B cell (primary cell): Measurements from ENCODE around the gene AP3S1. TPM values are rescaled to one million over a fixed set of nuclear protein-coding genes. Genes with fewer than 3 reads are reported as not detected.

ENCODE experiments used
- ATAC-seq: fragments of 200-7000 bp; cut with Tn5 transposase; one replicate; pipeline ENCODE4 v1.10.0; 2021; ENCODE audit warnings: low read depth, mild to moderate bottlenecking, moderate number of reproducible peaks, moderate library complexity
- CTCF ChIA-PET: fragments of 350-600 bp; sonication (Branson Sonifier 250); formaldehyde crosslinking; loops from one replicate; lab custom pipeline; 2021; ENCODE audit warnings: antibody characterized with exemption, inconsistent platforms; lab: Charles Lee
- POLR2A ChIA-PET: fragments of 350-600 bp; sonication (Branson Sonifier 250); formaldehyde crosslinking; loops from one replicate; lab custom pipeline; 2021; ENCODE audit warnings: antibody characterized with exemption; lab: Charles Lee
- DNase-seq: peaks from one replicate; pipeline ENCODE4 v3.0.0; 2013
- H2AFZ ChIP-seq: 2 replicates; pipeline ENCODE4 v1.6.1; 2012; ENCODE audit warnings: mild to moderate bottlenecking, low read depth, low read length; ENCODE audit not compliant: insufficient read depth, poor library complexity, severe bottlenecking
- H3K27ac ChIP-seq, 2 donors: 1 replicate in 1 of 2; 2 replicates in 1 of 2; pipeline ENCODE4 v1.5.1; 2012 to 2013; ENCODE audit warnings: low read length in 2 of 2, mild to moderate bottlenecking in 2 of 2, moderate library complexity in 1 of 2
- H3K27me3 ChIP-seq, 4 experiments: fragments of 200-600 bp in 1 of 4; sonication (generic) in 1 of 4; replicated peaks in 1 of 4; 1 replicate in 2 of 4; 2 replicates in 2 of 4; pipeline versions ENCODE4 v1.6.1 to v1.7.0; 2013 to 2016; ENCODE audit warnings: low read length in 3 of 4, mild to moderate bottlenecking in 2 of 4, mixed read lengths in 1 of 4, moderate library complexity in 1 of 4; ENCODE audit not compliant: insufficient read depth in 4 of 4, control insufficient read depth in 3 of 4; ENCODE audit errors: control extremely low read depth in 1 of 4
- H3K36me3 ChIP-seq, 2 experiments: replicated peaks in 1 of 2; 1 replicate in 1 of 2; 2 replicates in 1 of 2; pipeline versions ENCODE4 v1.6.1 to v1.7.1; 2013; ENCODE audit warnings: low read length in 1 of 2; ENCODE audit not compliant: insufficient read depth in 2 of 2, control insufficient read depth in 1 of 2; ENCODE audit errors: control extremely low read depth in 1 of 2, extremely low read depth in 1 of 2
- H3K4me1 ChIP-seq, 2 donors: fragments of 200-600 bp in 1 of 2; sonication (generic) in 1 of 2; 1 replicate in 1 of 2; 2 replicates in 1 of 2; pipeline versions ENCODE4 v1.5.1 to v1.6.1; 2013 to 2017; ENCODE audit warnings: low read length in 2 of 2; ENCODE audit not compliant: control insufficient read depth in 2 of 2, insufficient read depth in 2 of 2
- H3K4me2 ChIP-seq: replicated peaks from 2 replicates; pipeline ENCODE3; 2012; ENCODE audit warnings: mild to moderate bottlenecking, low read depth, low read length; ENCODE audit not compliant: poor library complexity, severe bottlenecking
- H3K4me3 ChIP-seq, 5 experiments: fragments of 200-600 bp in 1 of 5; sonication (generic) in 1 of 5; 1 replicate in 3 of 5; 2 replicates in 2 of 5; pipeline versions ENCODE4 v1.5.1 to v1.7.0; 2011 to 2016; ENCODE audit warnings: low read length in 4 of 5, mild to moderate bottlenecking in 4 of 5, low read depth in 2 of 5, control low read depth in 1 of 5, moderate library complexity in 1 of 5; ENCODE audit not compliant: insufficient read depth in 1 of 5; ENCODE audit errors: control extremely low read depth in 1 of 5, extremely low read depth in 1 of 5
- H3K79me2 ChIP-seq: fragments of 200-600 bp; sonication (generic); one replicate; pipeline ENCODE4 v1.6.0; 2016; ENCODE audit warnings: low read length; ENCODE audit not compliant: control insufficient read depth, insufficient read depth
- H3K9ac ChIP-seq: fragments of 200-600 bp; sonication (generic); 2 replicates; pipeline ENCODE4 v1.6.1; 2017; ENCODE audit warnings: mild to moderate bottlenecking, low read length, moderate library complexity
- H3K9me3 ChIP-seq, 3 donors: one replicate each; pipeline versions ENCODE4 v1.6.1 to v1.7.1; 2013; ENCODE audit warnings: low read length in 2 of 3; ENCODE audit not compliant: control insufficient read depth in 2 of 3, insufficient read depth in 1 of 3; ENCODE audit errors: control extremely low read depth in 1 of 3
- H4K20me1 ChIP-seq: 2 replicates; pipeline ENCODE4 v1.6.0; 2012; ENCODE audit warnings: mild to moderate bottlenecking, low read length; ENCODE audit not compliant: insufficient read depth, control insufficient read depth, poor library complexity, severe bottlenecking
- H3K27ac Mint-ChIP-seq: one replicate; pipeline ENCODE4 v1.8.0; 2021; ENCODE audit warnings: mixed read lengths
- H3K27me3 Mint-ChIP-seq: one replicate; pipeline ENCODE4 v1.8.0; 2021; ENCODE audit warnings: mixed read lengths
- H3K4me1 Mint-ChIP-seq: one replicate; pipeline ENCODE4 v1.8.0; 2021; ENCODE audit warnings: mixed read lengths
- H3K4me3 Mint-ChIP-seq: one replicate; pipeline ENCODE4 v1.8.0; 2021; ENCODE audit warnings: mixed read lengths
- H3K9me3 Mint-ChIP-seq: one replicate; pipeline ENCODE4 v1.8.0; 2022; ENCODE audit warnings: mixed read lengths; ENCODE audit not compliant: insufficient read depth
- EZH2 ChIP-seq: IDR thresholded peaks from 2 replicates; pipeline ENCODE4 v1.6.1; 2012; ENCODE audit warnings: borderline replicate concordance, low read depth, mild to moderate bottlenecking, moderate library complexity, low read length; ENCODE audit not compliant: insufficient read depth, poor library complexity, severe bottlenecking
- WGBS: methylation state at CpG from one replicate; pipeline ENCODE4 v1.1.5; 2013; ENCODE audit warnings: missing lambda C conversion rate; ENCODE audit not compliant: insufficient coverage; 5-methylcytosine and 5-hydroxymethylcytosine counted together
- intact Hi-C: fragments of 100-400 bp; cut with micrococcal nuclease; formaldehyde crosslinking; loops from one replicate; pipeline ENCODE4 v1.10.0; 2022
- polyA plus RNA-seq: library from polyadenylated mRNA; depleted of rRNA; stranded (reverse); fragments of >200 nt; gene quantifications from 2 replicates; pipeline ENCODE4 v1.2.3, GENCODE V29; 2012
- total RNA-seq, 2 donors: library from RNA; stranded (reverse); fragments of 120-200 nt in 1 of 2; gene quantifications; 1 replicate in 1 of 2; 2 replicates in 1 of 2; pipeline versions ENCODE4 v1.2.3 to v1.2.4, GENCODE V29; 2013 to 2022
- TF ChIP-seq, protein P1 (sequence below): fragments of 200-600 bp; IDR thresholded peaks from one replicate; pipeline ENCODE4 v1.8.0; 2022; ENCODE audit warnings: antibody characterized with exemption, mild to moderate bottlenecking

Gene AP3S1
- total and polyA plus RNA-seq, 2 donors (not counting 1 experiment from before 2014, with no cell fraction given), result 12.8 to 47.6 TPM

DNA sequence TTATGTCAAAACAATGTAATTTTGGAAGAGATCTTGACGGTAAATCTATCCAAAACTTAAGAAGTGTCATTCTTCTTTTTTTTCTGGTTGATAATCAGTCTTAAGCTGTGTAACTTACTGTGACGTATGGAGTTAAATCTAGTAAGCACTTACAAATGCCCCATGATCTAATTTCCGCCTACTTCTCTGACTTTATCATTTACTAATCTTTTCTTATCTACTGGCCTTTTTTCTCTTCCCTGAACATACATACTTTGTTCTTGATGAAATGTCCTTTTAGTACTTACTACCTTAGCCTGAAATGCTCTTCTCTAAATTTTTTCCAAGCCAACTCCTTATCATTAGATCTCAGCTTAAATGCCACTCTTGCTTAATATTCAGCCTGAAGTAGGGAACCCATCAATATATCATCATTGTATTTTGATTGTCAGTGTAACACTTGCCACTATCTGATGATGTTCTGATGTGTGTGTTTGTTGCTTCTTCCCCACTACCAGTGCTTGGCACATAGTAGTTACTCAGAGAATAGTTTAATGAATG lies 27.6 kb downstream of the AP3S1 start:
- Histone ChIP-seq H3K4me2 (no peak overlapping the region), H4K20me1 (no peaks in the 10 kb centered on the region), H3K9me3 (no peaks in the 10 kb centered on the region), H3K79me2 (no peaks in the 10 kb centered on the region), H3K36me3 (peaks cover 0 to 20% of the 10 kb centered on the region in 2 experiments), H3K27ac (no peak overlapping the region), H3K4me3 (no peak overlapping the region), H3K4me1 (no peaks in the 10 kb centered on the region), H3K9ac (no peak overlapping the region), H3K27me3 (no peaks in the 10 kb centered on the region), H2AFZ (no peak overlapping the region)
- Mint-ChIP-seq H3K4me3 (no peak overlapping the region), H3K27ac (no peak overlapping the region), H3K9me3 (no peaks in the 10 kb centered on the region), H3K4me1 (peaks cover 5% of the 10 kb centered on the region), H3K27me3 (no peaks in the 10 kb centered on the region)
- ATAC-seq (no peak), DNase-seq (no peak)
- TF ChIP-seq EZH2, result no peak
- TF ChIP-seq, protein P1, sequence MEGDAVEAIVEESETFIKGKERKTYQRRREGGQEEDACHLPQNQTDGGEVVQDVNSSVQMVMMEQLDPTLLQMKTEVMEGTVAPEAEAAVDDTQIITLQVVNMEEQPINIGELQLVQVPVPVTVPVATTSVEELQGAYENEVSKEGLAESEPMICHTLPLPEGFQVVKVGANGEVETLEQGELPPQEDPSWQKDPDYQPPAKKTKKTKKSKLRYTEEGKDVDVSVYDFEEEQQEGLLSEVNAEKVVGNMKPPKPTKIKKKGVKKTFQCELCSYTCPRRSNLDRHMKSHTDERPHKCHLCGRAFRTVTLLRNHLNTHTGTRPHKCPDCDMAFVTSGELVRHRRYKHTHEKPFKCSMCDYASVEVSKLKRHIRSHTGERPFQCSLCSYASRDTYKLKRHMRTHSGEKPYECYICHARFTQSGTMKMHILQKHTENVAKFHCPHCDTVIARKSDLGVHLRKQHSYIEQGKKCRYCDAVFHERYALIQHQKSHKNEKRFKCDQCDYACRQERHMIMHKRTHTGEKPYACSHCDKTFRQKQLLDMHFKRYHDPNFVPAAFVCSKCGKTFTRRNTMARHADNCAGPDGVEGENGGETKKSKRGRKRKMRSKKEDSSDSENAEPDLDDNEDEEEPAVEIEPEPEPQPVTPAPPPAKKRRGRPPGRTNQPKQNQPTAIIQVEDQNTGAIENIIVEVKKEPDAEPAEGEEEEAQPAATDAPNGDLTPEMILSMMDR, result no peak
- POLR2A ChIA-PET, result no interaction called here
- CTCF ChIA-PET, result interaction anchor here (0.6 kb wide), 1 partner anchor 493 kb away, joined by 3 read pairs; no protein-coding TSS in a partner anchor
- 100% methylated on average over 1 of the region's 3 CpGs for WGBS
- intact Hi-C loops, result no loop called here

DNA sequence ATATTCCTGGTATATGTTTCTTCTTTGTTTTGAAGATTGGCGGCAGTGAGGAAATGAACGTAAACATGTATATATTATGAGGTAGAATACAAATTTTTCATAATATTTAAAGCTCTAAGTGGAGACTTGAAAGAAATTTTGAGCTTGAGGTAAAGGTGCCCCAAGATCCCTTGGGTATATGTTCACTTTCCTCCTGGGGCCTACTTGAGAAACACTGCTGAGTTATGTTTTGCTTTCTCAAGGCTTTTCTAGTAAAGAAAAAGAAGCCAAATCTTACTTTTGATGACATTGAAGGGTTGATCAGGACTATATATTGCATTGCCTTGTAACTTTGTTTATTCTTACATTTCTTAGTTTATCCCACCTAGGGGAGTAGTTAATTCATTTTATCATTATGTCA lies 30.7 kb downstream of the AP3S1 start:
- Histone ChIP-seq H3K4me3 (no peak overlapping the region), H3K4me2 (no peak overlapping the region), H3K4me1 (no peaks in the 10 kb centered on the region), H3K9me3 (no peaks in the 10 kb centered on the region), H3K9ac (no peak overlapping the region), H3K27me3 (no peaks in the 10 kb centered on the region), H2AFZ (no peak overlapping the region), H4K20me1 (no peaks in the 10 kb centered on the region), H3K27ac (no peak overlapping the region), H3K79me2 (no peaks in the 10 kb centered on the region), H3K36me3 (peaks cover 0 to 20% of the 10 kb centered on the region in 2 experiments)
- no peak for TF ChIP-seq EZH2
- TF ChIP-seq, protein P1, result no peak
- Mint-ChIP-seq H3K9me3 (no peaks in the 10 kb centered on the region), H3K27ac (no peak overlapping the region), H3K27me3 (no peaks in the 10 kb centered on the region), H3K4me1 (no peaks in the 10 kb centered on the region), H3K4me3 (no peak overlapping the region)
- intact Hi-C loops, result no loop called here
- no CpG with 5 or more reads among the region's 2 CpGs for WGBS
- DNase-seq (no peak), ATAC-seq (no peak)
- ChIA-PET CTCF (no interaction called here), POLR2A (no interaction called here)
